K562 (cell line): ENCODE measurements around the gene CAPZB. TPM values are rescaled to one million over a fixed set of nuclear protein-coding genes. Genes with fewer than 3 reads are reported as not detected.

Experiments used
- ESRRA ChIP-seq: fragments of 450-650 bp; IDR thresholded peaks from 2 replicates; pipeline ENCODE4 v1.6.1; 2014; ENCODE audit warnings: low read depth, mild to moderate bottlenecking, moderate library complexity, borderline replicate concordance
- HIVEP1 ChIP-seq: fragments of 250-450 bp; sonication (Bioruptor Pico); IDR thresholded peaks from 2 replicates; pipeline ENCODE4 v1.4.0; 2020; ENCODE audit warnings: mild to moderate bottlenecking
- LEF1 ChIP-seq: fragments of 450-650 bp; IDR thresholded peaks from 2 replicates; pipeline ENCODE4 v1.6.1; 2016; ENCODE audit warnings: mild to moderate bottlenecking
- MXD1 ChIP-seq: fragments of 250-450 bp; sonication (Bioruptor Pico); IDR thresholded peaks from 2 replicates; pipeline ENCODE4 v1.8.0; 2021; ENCODE audit warnings: borderline replicate concordance, mild to moderate bottlenecking, moderate library complexity; ENCODE audit not compliant: poor library complexity, severe bottlenecking
- PRPF4 ChIP-seq: fragments of 200-400 bp; formaldehyde crosslinking; IDR thresholded peaks from one replicate; pipeline ENCODE4 v1.6.1; 2017; ENCODE audit warnings: low read length, low read depth, mild to moderate bottlenecking; ENCODE audit not compliant: insufficient read depth, poor library complexity, severe bottlenecking
- PTRF ChIP-seq: fragments of 450-650 bp; IDR thresholded peaks from 2 replicates; pipeline ENCODE4 v1.6.1; 2016; ENCODE audit warnings: mild to moderate bottlenecking, missing genetic modification characterization, missing compliant biosample characterization
- ZBTB11 ChIP-seq, 3 experiments: fragments of 200-800 bp in 1 of 3; fragments of 250-450 bp in 1 of 3; fragments of 450-650 bp in 1 of 3; sonication (Bioruptor Pico) in 1 of 3; sonication (Bioruptor generic) in 1 of 3; formaldehyde crosslinking in 1 of 3; IDR thresholded peaks; 2 replicates each; pipeline versions ENCODE4 v1.6.1 to v1.8.0; 2016 to 2022; ENCODE audit warnings: mild to moderate bottlenecking in 2 of 3, missing genetic modification characterization in 2 of 3, missing compliant biosample characterization in 1 of 3, moderate library complexity in 1 of 3
- ZBTB34 ChIP-seq: fragments of 250-450 bp; sonication (Bioruptor Pico); IDR thresholded peaks from 2 replicates; pipeline ENCODE4 v1.8.0; 2021; ENCODE audit warnings: mild to moderate bottlenecking, moderate library complexity
- ZNF280A ChIP-seq: fragments of 450-650 bp; IDR thresholded peaks from 2 replicates; pipeline ENCODE4 v1.6.1; 2018; ENCODE audit warnings: mild to moderate bottlenecking, low read depth; ENCODE audit not compliant: partially characterized antibody
- ZNF407 ChIP-seq: fragments of 450-650 bp; IDR thresholded peaks from 2 replicates; pipeline ENCODE4 v1.6.1; 2016; ENCODE audit warnings: low read depth
- ZNF431 ChIP-seq: sonication (generic); formaldehyde crosslinking; IDR thresholded peaks from 2 replicates; pipeline ENCODE4 v1.8.0; 2022; ENCODE audit warnings: mild to moderate bottlenecking, missing genetic modification reagents
- polyA plus RNA-seq, 8 experiments: library from polyadenylated mRNA; depleted of rRNA in 4 of 8; stranded (reverse) in 5 of 8; unstranded in 3 of 8; fragments of >200 nt; fragmentation: Nextera tagmentation in 2 of 8; fragmentation: Illumina TruSeq in 1 of 8; extraction: Ambion mirVana in 2 of 8; extraction: Trizol in 1 of 8; gene quantifications; 2 replicates each; pipeline versions ENCODE4 v1.2.1 to v1.2.3, GENCODE V29; 2011 to 2014; ENCODE audit warnings: inconsistent platforms in 1 of 8, missing spikeins in 1 of 8
- total RNA-seq, 7 experiments: library from RNA; depleted of rRNA in 6 of 7; stranded (reverse); fragments of >200 nt in 6 of 7; fragmentation: Illumina TruSeq in 2 of 7; extraction: Trizol in 2 of 7; gene quantifications; 2 replicates each; pipeline versions ENCODE4 v1.2.1 to v1.2.3, GENCODE V29; 2011 to 2021; ENCODE audit warnings: low replicate concordance in 1 of 7

CAPZB gene
- total and polyA plus RNA-seq, 9 of the 15 experiments (the other 6 are each of a cell fraction or from before 2014, with no cell fraction given): 57.6 to 297 (median 125) TPM

GRCh38 chr1:19407494-19408096, 77.7 kb downstream of the CAPZB start (continued):
- no peak for TF ChIP-seq ZNF280A
- TF ChIP-seq PTRF (tag): no peak
- TF ChIP-seq HIVEP1 (CRISPR knock-in tag): no peak
- TF ChIP-seq ZBTB11 (CRISPR knock-in tag; IDR thresholded peaks at IDR 0.05): no peak
- no peak for TF ChIP-seq ZNF407
- no peak for TF ChIP-seq PRPF4
- TF ChIP-seq ESRRA: no peak; the same call in 1 of the 2 replicates
- TF ChIP-seq ZBTB34 (CRISPR knock-in tag): no peak
- no peak for TF ChIP-seq ZNF431 (CRISPR knock-in tag)
- TF ChIP-seq MXD1: no peak
- TF ChIP-seq LEF1: no peak; the same call in 1 of the 2 replicates
